Transverse colon (tissue), 4 donors: ENCODE results near the gene P3H3.
"Not testable (repeated sequence)": the region's sequence is repeated elsewhere in the genome, so short reads cannot be mapped to it uniquely, and the experiment has no call there.

Source experiments
- CTCF ChIP-seq, 5 experiments: fragments of 200-600 bp in 3 of 5; fragments of 450-650 bp in 2 of 5; sonication (generic) in 3 of 5; IDR thresholded peaks; 1 replicate in 2 of 5; 2 replicates in 3 of 5; pipeline ENCODE4 v1.5.1; 2016 to 2017; ENCODE audit warnings: antibody characterized with exemption in 5 of 5, inconsistent platforms in 3 of 5, mild to moderate bottlenecking in 2 of 5, moderate library complexity in 1 of 5
- EP300 ChIP-seq: sonication (generic); formaldehyde crosslinking; IDR thresholded peaks from one replicate; pipeline ENCODE4 v1.6.1; 2017; ENCODE audit warnings: antibody characterized with exemption, low read depth
- POLR2A ChIP-seq: fragments of 450-650 bp; IDR thresholded peaks from one replicate; pipeline ENCODE4 v1.6.1; 2016; ENCODE audit warnings: antibody characterized with exemption, mild to moderate bottlenecking, moderate library complexity
- POLR2AphosphoS5 ChIP-seq, 3 donors: sonication (generic); formaldehyde crosslinking; IDR thresholded peaks; one replicate each; pipeline ENCODE4 v1.6.1; 2016; ENCODE audit warnings: antibody characterized with exemption in 3 of 3

DNA sequence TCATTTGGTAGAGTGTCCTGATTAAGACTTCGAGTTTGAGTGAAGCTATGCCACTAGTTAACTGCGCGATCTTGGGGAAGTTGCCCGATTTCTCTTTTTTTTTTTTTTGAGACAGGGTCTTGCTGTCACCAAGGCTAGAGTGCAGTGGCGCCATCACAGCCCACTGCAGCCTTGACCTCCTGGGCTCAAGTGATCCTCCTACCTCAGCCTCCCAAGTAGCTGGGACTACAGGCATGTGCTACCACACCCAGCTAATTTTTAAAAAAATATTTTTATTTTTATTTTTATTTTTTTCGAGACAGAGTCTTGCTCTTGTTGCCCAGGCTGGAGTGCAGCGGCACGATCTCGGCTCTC lies 45.8 kb downstream of the P3H3 start:
- not testable (repeated sequence) for TF ChIP-seq CTCF (IDR thresholded peaks at IDR 0.05); POLR2A; EP300; POLR2AphosphoS5 (IDR thresholded peaks at IDR 0.05)
